BE2C (cell line): Measurements from ENCODE around the gene CCDC97.

ENCODE experiments used
- DNase-seq: peaks from one replicate; pipeline ENCODE4 v3.0.0-alpha.2; 2020
- H3K27me3 ChIP-seq: fragments of 250-450 bp; sonication (Bioruptor Pico); 2 replicates; pipeline ENCODE4 v1.5.1; 2020; ENCODE audit warnings: mild to moderate bottlenecking
- H3K36me3 ChIP-seq: fragments of 250-450 bp; sonication (Bioruptor Pico); 2 replicates; pipeline ENCODE4 v1.5.1; 2020; ENCODE audit warnings: mild to moderate bottlenecking
- H3K4me1 ChIP-seq: fragments of 250-450 bp; sonication (Bioruptor Pico); 2 replicates; pipeline ENCODE4 v1.5.1; 2020
- H3K4me3 ChIP-seq: 2 replicates; pipeline ENCODE4 v1.5.1; 2011; ENCODE audit warnings: low read depth, low read length
- H3K9me3 ChIP-seq: fragments of 250-450 bp; sonication (Bioruptor Pico); 2 replicates; pipeline ENCODE4 v1.5.1; 2020
- TF ChIP-seq, protein P1 (sequence below): IDR thresholded peaks from 2 replicates; pipeline ENCODE4 v1.5.1; 2012; ENCODE audit warnings: mild to moderate bottlenecking, low read depth, low read length

The CCDC97 gene

DNA sequence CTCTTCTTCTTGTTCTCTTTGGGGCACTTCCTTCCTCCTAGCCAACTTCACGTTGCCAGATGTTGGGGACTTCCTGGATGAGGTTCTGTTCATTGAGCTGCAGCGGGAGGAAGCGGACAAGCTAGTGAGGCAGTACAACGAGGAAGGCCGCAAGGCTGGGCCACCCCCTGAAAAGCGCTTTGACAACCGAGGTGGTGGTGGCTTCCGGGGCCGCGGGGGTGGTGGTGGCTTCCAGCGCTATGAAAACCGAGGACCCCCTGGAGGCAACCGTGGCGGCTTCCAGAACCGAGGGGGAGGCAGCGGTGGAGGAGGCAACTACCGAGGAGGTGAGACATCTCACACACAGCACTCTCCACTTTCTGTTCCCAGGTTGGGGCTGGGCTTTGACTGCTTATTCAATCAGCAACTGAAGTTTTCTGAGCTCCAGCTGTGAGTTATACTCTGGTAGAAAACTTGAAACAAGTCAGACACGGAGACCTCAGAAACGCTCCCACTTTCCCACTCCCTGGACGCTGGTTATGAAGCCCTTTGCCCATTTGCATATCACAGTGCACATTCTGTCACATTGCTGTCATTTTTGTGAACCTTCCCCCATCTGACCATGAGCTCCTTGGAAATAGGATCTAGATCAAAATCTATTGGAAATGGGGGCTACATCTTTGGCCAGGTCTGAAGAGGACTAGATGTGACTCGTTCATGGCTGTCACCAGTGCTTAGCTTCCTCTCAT is 7.2 kb upstream of the CCDC97 start:
- no peak for DNase-seq
- Histone ChIP-seq H3K36me3 (peaks cover 94% of the 10 kb centered on the region), H3K9me3 (no peaks in the 10 kb centered on the region), H3K4me1 (no peaks in the 10 kb centered on the region), H3K27me3 (no peaks in the 10 kb centered on the region), H3K4me3 (no peak overlapping the region)
- TF ChIP-seq, protein P1, sequence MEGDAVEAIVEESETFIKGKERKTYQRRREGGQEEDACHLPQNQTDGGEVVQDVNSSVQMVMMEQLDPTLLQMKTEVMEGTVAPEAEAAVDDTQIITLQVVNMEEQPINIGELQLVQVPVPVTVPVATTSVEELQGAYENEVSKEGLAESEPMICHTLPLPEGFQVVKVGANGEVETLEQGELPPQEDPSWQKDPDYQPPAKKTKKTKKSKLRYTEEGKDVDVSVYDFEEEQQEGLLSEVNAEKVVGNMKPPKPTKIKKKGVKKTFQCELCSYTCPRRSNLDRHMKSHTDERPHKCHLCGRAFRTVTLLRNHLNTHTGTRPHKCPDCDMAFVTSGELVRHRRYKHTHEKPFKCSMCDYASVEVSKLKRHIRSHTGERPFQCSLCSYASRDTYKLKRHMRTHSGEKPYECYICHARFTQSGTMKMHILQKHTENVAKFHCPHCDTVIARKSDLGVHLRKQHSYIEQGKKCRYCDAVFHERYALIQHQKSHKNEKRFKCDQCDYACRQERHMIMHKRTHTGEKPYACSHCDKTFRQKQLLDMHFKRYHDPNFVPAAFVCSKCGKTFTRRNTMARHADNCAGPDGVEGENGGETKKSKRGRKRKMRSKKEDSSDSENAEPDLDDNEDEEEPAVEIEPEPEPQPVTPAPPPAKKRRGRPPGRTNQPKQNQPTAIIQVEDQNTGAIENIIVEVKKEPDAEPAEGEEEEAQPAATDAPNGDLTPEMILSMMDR = no peak

DNA sequence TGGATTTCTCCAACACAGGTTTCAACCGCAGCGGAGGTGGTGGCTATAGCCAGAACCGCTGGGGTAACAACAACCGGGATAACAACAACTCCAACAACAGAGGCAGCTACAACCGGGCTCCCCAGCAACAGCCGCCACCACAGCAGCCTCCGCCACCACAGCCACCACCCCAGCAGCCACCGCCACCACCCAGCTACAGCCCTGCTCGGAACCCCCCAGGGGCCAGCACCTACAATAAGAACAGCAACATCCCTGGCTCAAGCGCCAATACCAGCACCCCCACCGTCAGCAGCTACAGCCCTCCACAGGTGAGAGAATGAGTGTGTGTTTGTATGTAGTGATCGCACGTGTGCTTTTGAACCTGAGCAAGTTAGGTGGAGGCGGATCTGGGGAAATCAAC is 6.0 kb upstream of the CCDC97 start:
- H3K4me1 ChIP-seq = 0 out of 2 replicates have a peak, but pooled peaks cover 3% of the 10 kb centered on the region
- TF ChIP-seq, protein P1 = no peak
- no peak overlapping the region for H3K4me3 ChIP-seq
- H3K36me3 ChIP-seq = peaks cover 84% of the 10 kb centered on the region
- no peaks in the 10 kb centered on the region for H3K27me3 ChIP-seq
- DNase-seq = no peak
- H3K9me3 ChIP-seq = no peaks in the 10 kb centered on the region

DNA sequence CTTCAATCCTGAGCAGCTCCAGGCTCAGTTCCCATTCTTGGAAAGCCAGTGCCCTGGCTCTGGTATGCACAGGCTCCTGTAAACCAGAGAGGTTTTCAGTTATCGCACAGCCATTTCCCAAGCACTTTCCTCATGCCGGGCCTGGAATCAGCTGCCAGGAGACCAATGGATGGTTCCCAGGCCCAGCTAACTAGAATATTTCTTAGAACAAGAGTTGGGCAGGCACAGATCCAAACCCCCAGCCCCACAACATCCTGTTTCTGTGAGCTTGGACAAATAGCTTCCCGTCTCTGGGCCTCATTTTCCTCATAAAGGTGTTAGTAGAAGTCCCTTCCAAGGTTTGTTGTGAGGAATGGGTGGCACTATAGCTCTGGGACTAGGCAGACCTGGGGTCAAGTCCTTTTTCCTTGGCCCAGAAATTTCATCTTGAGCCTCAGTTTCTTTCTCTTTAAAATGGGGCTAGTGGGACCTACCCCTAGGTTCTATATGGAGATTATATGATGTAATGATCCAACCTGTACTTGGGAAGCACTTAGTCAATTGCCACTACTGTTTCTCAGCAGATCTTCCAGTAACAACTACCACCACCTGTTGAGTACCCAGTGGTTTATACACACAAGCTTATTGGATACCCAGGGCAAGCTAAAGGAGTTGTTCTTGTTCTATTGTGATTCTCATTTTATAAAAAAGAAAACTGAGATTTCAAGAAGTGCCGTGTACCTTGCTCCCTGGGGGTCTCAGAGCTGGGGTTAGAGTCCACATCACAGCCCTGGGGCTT is 5.1 kb upstream of the CCDC97 start:
- TF ChIP-seq, protein P1 = no peak
- no peaks in the 10 kb centered on the region for H3K9me3 ChIP-seq
- H3K4me3 ChIP-seq = no peak overlapping the region
- 0 out of 2 replicates have a peak, but pooled peaks cover 3% of the 10 kb centered on the region for H3K4me1 ChIP-seq
- no peaks in the 10 kb centered on the region for H3K27me3 ChIP-seq
- peaks cover 75% of the 10 kb centered on the region for H3K36me3 ChIP-seq
- no peak for DNase-seq

DNA sequence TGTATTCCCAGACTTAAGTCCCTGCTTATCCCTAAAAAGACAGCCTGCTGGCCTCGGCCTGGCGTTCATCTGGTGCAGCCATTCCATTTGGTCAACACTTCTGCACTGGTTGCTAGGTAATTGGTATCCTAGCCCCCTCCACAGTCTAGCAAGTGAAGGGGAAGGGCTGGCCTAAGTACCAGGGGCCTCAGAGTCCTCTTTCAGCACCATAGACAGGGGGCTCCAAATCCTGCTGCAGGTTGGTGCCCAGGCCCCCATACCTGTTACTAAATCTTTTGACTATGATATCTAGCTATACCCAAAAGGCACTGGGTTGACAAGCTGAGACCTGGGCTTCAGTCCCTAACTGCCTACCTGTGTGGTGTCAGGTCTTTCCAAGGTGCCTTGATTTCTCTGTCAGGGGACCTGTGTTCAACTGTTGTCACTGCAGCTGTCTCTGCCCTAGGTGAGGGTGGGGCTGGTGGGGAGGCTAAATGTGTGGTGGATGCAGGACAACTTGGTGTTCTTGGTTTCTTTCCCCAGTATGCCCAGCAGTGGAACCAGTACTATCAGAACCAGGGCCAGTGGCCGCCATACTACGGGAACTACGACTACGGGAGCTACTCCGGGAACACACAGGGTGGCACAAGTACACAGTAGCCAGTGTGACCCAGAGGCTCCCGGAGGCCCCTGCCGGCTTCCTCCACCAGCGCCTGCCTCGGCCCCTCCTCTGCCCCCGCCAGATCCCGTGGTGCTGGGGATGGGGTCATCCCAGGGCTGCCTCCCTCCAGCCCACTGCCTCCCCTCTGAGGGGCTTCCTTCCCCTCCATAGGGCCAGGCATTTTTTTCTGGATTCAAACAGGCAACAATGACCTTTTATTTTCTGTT is 3.8 kb upstream of the CCDC97 start:
- DNase-seq = no peak
- peaks cover 3% of the 10 kb centered on the region; the same call in 1 of the 2 replicates for H3K4me1 ChIP-seq
- TF ChIP-seq, protein P1 = no peak
- H3K4me3 ChIP-seq = no peak overlapping the region
- peaks cover 62% of the 10 kb centered on the region for H3K36me3 ChIP-seq
- H3K27me3 ChIP-seq = no peaks in the 10 kb centered on the region
- H3K9me3 ChIP-seq = no peaks in the 10 kb centered on the region

DNA sequence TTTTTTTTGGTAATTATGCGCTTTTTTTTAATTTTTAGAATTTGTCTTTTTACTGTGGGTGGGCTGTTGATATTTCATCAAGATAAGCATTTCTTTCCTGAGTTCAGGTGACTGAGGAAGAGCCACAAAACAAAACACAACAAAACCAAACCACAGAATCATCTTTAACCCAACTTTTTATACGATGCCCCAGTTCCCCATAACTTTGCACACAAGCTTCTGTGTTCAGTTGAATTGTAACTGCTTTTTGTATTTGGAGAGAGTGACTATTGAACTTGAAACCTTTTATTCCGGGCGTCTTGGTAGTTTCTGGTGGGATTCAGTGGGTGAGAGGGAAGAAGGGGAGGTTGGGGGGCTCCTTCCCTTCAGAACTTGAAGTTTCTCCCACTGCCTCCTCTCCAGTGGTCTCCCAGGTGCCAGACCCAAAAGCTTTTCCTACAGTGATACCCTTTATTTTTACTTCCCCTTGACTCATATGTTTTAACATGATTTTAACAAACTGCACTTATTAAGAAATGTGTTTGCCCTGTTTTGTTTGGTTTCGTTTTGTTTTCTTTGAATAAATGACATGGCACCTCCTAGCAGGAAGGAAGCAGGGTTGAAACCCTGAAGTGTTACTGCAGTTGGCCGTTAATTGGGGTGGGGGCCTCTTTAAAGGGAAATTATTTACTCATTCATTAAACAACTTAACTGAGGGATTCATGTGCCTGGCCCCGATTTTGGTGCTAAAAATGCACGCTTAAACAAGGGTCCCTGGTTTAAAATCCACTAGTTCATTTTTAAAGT is 2.7 kb upstream of the CCDC97 start:
- Histone ChIP-seq H3K4me1 (peaks cover 3% of the 10 kb centered on the region; the same call in 1 of the 2 replicates), H3K4me3 (no peak overlapping the region), H3K27me3 (no peaks in the 10 kb centered on the region), H3K36me3 (peaks cover 51% of the 10 kb centered on the region), H3K9me3 (no peaks in the 10 kb centered on the region)
- no peak for DNase-seq
- TF ChIP-seq, protein P1 = no peak
